GM20000 (cell line): ENCODE data around the gene CDK15.
"Not testable (repeated sequence)": the region's sequence is repeated elsewhere in the genome, so short reads cannot be mapped to it uniquely, and the experiment has no call there.

Source experiments
- DNase-seq: peaks from one replicate; pipeline ENCODE4 v3.0.0; 2012; ENCODE audit warnings: low spot score
- CTCF ChIP-seq: IDR thresholded peaks from 2 replicates; pipeline ENCODE4 v1.5.1; 2012; ENCODE audit warnings: mild to moderate bottlenecking, control low read depth; ENCODE audit errors: extremely low read depth, missing control alignments

The CDK15 gene

DNA sequence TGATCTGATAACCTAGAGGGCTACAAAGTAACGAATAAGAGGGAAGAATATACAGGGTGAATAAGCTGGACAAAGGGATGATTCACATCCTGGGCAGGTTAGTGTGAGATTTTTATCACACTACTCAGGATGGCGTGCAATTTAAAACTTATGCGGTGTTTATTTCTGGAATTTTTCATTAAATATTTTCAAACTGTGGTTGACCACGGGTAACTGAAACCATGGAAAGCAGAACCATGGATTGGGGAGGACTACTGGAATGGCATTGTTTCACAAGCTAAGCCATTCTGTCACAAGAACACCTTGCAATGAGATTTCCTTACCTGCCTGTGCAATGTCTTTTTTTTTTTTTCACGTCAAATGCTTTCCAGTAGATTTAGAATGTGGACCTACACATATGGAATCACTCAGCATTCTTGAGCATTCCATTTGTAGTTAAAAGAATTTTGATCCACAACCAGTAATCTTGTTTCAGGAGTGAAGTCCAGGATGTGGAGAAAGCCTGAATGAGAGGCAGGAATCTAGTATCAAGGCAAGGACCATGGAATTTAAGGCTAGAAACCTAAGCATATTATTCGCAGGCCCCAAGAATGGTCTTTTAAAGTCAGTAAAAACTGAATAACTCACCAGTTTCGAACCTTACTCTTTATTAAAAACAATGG, 8.0 kb upstream of the CDK15 start:
- no peak for TF ChIP-seq CTCF
- no peak for DNase-seq

- not testable (repeated sequence) for DNase-seq
Observed at GRCh38 chr2:201798914-201799285, 7.4 kb upstream of the CDK15 start.

GRCh38 chr2:201807452-201807999, 1.2 kb downstream of the CDK15 start:
- TF ChIP-seq CTCF: no peak
- DNase-seq: no peak

- no peak for TF ChIP-seq CTCF
- DNase-seq: no peak
Observed at GRCh38 chr2:201808027-201808426, 1.7 kb downstream of the CDK15 start.

DNA sequence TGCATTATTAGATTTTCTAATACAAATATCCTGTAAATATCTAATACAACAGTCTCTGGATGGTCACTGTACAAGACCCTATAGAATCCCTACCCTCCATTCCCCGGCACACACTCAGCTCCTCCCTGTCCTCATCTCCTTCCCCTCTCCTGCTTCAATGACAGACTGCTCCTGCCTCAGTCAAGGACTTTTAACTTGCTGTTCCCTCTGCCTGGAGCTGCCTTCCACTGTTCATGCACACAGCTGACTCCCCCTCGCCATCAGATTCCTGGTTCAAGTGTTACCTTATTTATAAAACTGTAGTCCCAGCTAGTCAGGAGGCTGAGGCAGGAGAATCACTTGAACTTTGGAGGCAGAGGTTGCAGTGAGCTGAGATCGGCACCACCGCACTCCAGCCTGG, 3.3 kb downstream of the CDK15 start:
- DNase-seq: no peak
- no peak for TF ChIP-seq CTCF

GRCh38 chr2:201810604-201811003, 4.3 kb downstream of the CDK15 start:
- not testable (repeated sequence) for DNase-seq

GRCh38 chr2:201813996-201814760, 7.8 kb downstream of the CDK15 start:
- TF ChIP-seq CTCF: no peak
- DNase-seq: no peak

DNA sequence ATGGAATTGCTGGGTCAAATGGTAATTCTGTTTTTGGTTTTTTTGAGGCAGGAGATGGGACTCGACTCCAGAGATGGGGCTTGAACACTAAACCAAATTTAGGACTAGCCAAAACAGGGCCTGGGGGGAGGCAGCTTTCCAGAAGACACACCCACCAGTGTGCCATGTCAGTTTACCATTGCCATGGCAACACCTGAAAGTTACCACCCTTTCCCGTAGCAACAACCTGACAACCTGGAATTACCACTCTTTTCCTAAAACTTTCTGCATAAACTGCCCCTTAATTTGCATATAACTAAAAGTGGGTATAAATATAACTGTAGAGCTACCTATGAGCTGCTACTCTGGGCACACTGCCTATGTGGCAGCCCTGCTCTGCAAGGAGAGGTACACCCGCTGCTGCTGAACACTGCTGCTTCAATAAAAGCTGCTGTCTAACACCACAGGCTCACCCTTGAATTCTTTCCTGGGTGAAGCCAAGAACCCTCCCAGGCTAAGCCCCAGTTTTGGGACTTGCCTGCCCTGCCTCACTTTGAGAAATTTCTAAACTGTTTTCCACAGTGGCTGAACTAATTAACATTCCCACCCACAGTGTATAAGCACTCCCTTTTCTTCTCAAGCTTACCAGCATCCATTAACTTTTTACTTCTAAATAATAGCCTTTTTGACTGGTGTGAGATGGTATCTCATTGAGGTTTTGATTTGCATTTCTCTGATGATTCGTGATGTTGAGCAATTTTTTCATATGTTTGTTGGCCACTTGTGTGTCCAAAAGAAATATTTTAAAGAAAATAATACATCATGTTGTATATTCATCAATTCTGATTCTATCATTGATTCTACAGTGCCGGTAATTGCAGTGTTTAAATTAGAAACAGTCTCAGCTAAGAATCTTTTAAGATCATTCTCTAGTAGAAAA, 10.6 kb downstream of the CDK15 start:
- no peak for DNase-seq
- no peak for TF ChIP-seq CTCF
